Retinal pigment epithelial cell (primary cell): ENCODE results near the gene RHOA.
"Not testable (repeated sequence)": the region's sequence is repeated elsewhere in the genome, so short reads cannot be mapped to it uniquely, and the experiment has no call there.

Experiments used
- DNase-seq: peaks from one replicate; pipeline ENCODE4 v3.0.0-alpha.2; 2010; ENCODE audit warnings: low read depth
- H3K4me3 ChIP-seq: 2 replicates; pipeline ENCODE4 v1.5.1; 2011; ENCODE audit warnings: mild to moderate bottlenecking, low read length, control low read depth, moderate library complexity
- TF ChIP-seq, protein P1 (sequence below): conservative IDR thresholded peaks from 2 replicates; pipeline ENCODE4 v1.5.1; 2011; ENCODE audit warnings: low read depth, low read length, control low read depth, inconsistent platforms

Gene RHOA

GRCh38 chr3:49341996-49342395 lies 69.8 kb downstream of the RHOA start:
- DNase-seq, result no peak
- TF ChIP-seq, protein P1, sequence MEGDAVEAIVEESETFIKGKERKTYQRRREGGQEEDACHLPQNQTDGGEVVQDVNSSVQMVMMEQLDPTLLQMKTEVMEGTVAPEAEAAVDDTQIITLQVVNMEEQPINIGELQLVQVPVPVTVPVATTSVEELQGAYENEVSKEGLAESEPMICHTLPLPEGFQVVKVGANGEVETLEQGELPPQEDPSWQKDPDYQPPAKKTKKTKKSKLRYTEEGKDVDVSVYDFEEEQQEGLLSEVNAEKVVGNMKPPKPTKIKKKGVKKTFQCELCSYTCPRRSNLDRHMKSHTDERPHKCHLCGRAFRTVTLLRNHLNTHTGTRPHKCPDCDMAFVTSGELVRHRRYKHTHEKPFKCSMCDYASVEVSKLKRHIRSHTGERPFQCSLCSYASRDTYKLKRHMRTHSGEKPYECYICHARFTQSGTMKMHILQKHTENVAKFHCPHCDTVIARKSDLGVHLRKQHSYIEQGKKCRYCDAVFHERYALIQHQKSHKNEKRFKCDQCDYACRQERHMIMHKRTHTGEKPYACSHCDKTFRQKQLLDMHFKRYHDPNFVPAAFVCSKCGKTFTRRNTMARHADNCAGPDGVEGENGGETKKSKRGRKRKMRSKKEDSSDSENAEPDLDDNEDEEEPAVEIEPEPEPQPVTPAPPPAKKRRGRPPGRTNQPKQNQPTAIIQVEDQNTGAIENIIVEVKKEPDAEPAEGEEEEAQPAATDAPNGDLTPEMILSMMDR, result no peak
- H3K4me3 ChIP-seq, result no peak overlapping the region

DNA sequence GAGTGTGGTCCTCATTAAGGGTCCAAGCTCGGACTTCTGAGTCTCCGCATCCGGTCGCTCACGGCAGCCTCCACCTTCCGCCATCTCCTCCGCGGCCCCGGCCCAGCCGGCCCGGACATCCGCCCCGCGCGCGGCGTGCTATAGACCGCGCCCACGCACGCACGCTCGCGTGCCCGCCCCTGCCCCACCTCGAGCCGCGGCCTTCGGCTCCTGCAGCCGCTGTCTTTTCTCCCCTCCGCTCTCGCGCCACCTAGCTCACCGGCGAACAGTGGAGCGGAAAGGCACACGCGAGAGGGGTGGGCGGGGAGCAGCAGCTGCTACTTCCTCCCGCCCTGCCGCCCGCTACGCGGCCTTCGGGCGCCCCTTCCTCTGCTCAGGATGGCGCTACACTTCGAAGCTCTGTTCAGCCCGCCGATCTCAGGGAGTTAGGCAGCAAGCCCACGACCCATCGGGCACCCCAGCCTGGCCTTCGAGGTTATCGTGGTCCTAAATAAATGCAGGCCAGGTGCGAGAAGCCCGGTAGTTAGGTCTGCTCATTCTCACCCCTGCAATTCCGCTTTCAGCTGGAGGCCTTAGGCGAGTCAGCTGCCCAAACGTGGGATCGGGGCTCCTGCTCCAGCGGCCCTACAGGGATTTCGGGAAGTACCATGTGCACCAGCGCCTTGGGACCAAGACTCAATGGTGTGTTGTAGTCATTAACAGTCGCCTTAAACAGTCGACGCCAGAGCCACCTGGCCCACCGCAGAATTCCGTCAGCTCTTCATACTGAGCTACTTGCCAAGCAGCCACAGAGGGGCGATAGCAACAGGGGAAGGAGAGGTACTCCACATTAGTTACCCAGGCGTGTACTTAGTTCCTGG lies 71.6 kb downstream of the RHOA start, which contains the start of gene USP4:
Gene USP4 (minus strand): TSS at position 113 of the 860 bp plus-strand sequence. CDS start 29 bp downstream, at position 84.
- DNase-seq, result peak; percentile 72
- H3K4me3 ChIP-seq, result peak within 1 kb of the TSS; percentile 82
- TF ChIP-seq, protein P1, result peak; percentile 75

- H3K4me3 ChIP-seq, result peak overlapping the region; percentile 82
- TF ChIP-seq, protein P1, result no peak
- DNase-seq, result no peak
Observed at GRCh38 chr3:49339581-49339940, 72.2 kb downstream of the RHOA start.

GRCh38 chr3:49333916-49334633 lies 77.7 kb downstream of the RHOA start:
- no peak for DNase-seq
- no peak overlapping the region for H3K4me3 ChIP-seq
- TF ChIP-seq, protein P1, result no peak

GRCh38 chr3:49333091-49333490 lies 78.7 kb downstream of the RHOA start:
- no peak overlapping the region for H3K4me3 ChIP-seq
- no peak for DNase-seq
- TF ChIP-seq, protein P1, result no peak

GRCh38 chr3:49329186-49329585 lies 82.6 kb downstream of the RHOA start:
- DNase-seq, result no peak
- no peak overlapping the region for H3K4me3 ChIP-seq
- TF ChIP-seq, protein P1, result no peak

DNA sequence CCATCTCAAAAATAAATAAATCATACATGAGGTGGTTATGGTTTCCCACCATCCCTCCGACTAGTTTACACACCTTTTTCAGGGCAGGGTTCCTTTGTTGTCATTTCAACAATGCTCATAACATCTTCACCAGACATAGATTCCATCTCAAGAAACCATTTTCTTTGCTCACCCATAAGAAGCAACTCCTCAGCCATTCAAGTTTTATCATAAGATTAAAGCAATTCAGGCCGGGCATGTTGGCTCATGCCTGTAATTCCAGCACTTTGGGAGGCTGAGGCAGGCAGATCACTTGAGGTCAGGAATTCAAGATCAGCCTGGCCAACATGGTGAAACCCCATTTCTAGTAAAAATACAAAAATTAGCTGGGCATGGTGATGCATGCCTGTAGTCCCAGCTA lies 83.4 kb downstream of the RHOA start:
- DNase-seq, H3K4me3 ChIP-seq: not testable (repeated sequence)
